ENCODE results near the gene PYROXD2.
A peak's percentile ranks its signal among the peaks of the same experiment; 100 is the strongest.

The PYROXD2 gene

DNA sequence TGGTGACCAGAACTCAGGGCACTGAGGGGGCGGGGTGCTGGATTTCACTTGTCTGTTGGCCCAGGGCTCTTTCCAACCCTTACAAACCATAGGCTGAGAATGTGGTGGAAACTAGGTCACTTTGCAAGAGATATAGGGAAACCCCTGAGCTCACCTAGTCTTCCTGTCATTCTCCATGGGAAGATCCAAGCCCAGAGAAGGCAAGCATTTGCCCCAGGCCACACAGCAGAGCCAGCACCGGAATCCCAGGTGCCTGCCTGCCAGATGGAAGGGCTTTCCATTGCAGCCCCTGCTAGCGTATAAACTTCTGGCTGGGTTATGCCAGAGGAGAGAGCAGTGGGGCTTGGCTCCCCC is 427 bp downstream of the PYROXD2 start:
- H3K4me3 ChIP-seq (ENCODE audit: low read depth, low read length) = peak overlapping the region; percentile 64
- peaks cover 5% of the 10 kb centered on the region for H3K4me1 ChIP-seq
- TF ChIP-seq, protein P1, sequence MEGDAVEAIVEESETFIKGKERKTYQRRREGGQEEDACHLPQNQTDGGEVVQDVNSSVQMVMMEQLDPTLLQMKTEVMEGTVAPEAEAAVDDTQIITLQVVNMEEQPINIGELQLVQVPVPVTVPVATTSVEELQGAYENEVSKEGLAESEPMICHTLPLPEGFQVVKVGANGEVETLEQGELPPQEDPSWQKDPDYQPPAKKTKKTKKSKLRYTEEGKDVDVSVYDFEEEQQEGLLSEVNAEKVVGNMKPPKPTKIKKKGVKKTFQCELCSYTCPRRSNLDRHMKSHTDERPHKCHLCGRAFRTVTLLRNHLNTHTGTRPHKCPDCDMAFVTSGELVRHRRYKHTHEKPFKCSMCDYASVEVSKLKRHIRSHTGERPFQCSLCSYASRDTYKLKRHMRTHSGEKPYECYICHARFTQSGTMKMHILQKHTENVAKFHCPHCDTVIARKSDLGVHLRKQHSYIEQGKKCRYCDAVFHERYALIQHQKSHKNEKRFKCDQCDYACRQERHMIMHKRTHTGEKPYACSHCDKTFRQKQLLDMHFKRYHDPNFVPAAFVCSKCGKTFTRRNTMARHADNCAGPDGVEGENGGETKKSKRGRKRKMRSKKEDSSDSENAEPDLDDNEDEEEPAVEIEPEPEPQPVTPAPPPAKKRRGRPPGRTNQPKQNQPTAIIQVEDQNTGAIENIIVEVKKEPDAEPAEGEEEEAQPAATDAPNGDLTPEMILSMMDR (IDR thresholded peaks at IDR 0.05; ENCODE audit: low read depth, low read length) = no peak
- H3K9me3 ChIP-seq = no peaks in the 10 kb centered on the region
- H3K36me3 ChIP-seq = no peaks in the 10 kb centered on the region
- DNase-seq = no peak
- H3K27me3 ChIP-seq = no peaks in the 10 kb centered on the region

GRCh38 chr10:98411768-98412167 is 3.2 kb downstream of the PYROXD2 start:
- TF ChIP-seq, protein P1 (IDR thresholded peaks at IDR 0.05; ENCODE audit: low read depth, low read length) = no peak
- no peak overlapping the region for H3K4me3 ChIP-seq (ENCODE audit: low read depth, low read length)
- no peaks in the 10 kb centered on the region for H3K9me3 ChIP-seq
- no peaks in the 10 kb centered on the region for H3K27me3 ChIP-seq
- DNase-seq = no peak
- H3K4me1 ChIP-seq = peaks cover 5% of the 10 kb centered on the region
- H3K36me3 ChIP-seq = no peaks in the 10 kb centered on the region

DNA sequence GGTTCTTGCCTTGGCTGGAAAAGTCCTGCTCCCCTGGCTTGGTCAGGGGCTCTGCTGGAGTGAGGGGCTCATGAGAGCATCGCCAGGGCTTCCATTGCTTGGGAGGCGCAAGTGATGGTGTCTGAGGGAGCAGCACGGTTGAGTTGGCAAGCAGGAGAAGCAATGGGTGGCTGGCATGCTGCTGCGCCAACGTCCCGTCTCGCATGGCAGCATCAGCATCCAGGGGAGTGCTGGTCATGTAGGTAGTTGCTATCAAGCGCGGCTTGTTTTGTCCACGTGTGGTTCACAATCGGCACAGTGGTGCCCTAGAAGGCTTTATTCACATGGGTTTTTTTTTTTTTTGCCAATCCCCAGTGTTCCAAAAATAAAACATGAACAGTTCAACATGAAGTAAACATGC is 3.8 kb downstream of the PYROXD2 start:
- TF ChIP-seq, protein P1 (IDR thresholded peaks at IDR 0.05; ENCODE audit: low read depth, low read length) = no peak

DNA sequence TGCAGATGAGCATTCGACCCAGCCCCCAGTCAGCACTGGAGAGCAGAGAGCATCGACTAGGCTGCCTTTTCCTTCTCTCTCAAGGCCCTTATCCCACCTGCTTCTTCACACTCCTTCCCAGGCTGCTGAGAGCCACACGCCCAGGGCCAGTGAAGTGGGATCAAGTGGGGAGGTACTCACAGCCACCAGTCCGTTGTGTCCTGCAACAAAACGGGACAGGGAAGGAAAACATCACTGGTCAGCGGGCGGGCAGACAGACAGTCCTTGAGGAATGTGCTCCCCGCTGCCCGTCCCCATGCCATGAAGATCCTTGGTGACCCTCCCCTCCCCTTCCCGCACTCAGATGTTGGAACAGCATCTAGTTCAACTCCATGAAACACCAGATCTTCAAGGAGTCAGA is 4.2 kb downstream of the PYROXD2 start:
- Histone ChIP-seq H3K27me3 (no peaks in the 10 kb centered on the region), H3K9me3 (no peaks in the 10 kb centered on the region), H3K4me3 (ENCODE audit: low read depth, low read length) (no peak overlapping the region), H3K36me3 (no peaks in the 10 kb centered on the region), H3K4me1 (peaks cover 5% of the 10 kb centered on the region)
- no peak for DNase-seq
- TF ChIP-seq, protein P1 (IDR thresholded peaks at IDR 0.05; ENCODE audit: low read depth, low read length) = no peak

More for the DNA sequence above, 3.8 kb downstream of the PYROXD2 start:
- Histone ChIP-seq H3K36me3 (no peaks in the 10 kb centered on the region), H3K27me3 (no peaks in the 10 kb centered on the region), H3K4me1 (peaks cover 5% of the 10 kb centered on the region), H3K4me3 (ENCODE audit: low read depth, low read length) (no peak overlapping the region), H3K9me3 (no peaks in the 10 kb centered on the region)
- no peak for DNase-seq

DNA sequence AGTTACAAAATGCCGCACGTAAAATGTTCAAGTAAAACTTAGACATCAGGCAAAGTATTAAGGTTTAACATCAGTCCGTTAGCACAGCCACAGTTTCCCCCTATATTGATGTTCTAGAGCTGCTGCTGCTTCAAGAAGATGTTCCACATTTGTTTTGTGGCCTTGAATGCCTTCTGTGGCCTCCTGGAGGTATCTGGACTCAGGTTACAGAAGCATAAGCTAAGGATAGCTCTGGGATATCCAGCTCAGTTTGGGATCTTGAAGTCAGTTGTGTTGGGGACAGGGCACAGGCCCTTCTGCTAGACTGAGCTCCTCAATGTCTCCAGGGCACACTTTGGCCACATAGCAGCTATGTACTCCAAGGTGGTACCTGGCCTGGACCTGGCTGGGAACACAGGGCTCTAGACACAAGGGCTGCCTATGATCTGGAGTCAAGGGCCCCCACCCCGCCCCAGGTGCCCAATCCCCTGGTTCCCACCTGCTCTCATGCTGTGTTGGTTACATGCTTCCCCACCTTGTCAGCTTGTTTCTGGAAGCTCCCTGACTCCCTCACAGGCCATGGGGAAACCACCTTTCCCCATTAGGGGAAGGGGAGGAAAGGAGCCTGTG is 4.7 kb downstream of the PYROXD2 start:
- Histone ChIP-seq H3K9me3 (no peaks in the 10 kb centered on the region), H3K27me3 (no peaks in the 10 kb centered on the region), H3K36me3 (no peaks in the 10 kb centered on the region), H3K4me3 (ENCODE audit: low read depth, low read length) (no peak overlapping the region), H3K4me1 (peaks cover 2% of the 10 kb centered on the region)
- TF ChIP-seq, protein P1 (IDR thresholded peaks at IDR 0.05; ENCODE audit: low read depth, low read length) = no peak
- DNase-seq = no peak

DNA sequence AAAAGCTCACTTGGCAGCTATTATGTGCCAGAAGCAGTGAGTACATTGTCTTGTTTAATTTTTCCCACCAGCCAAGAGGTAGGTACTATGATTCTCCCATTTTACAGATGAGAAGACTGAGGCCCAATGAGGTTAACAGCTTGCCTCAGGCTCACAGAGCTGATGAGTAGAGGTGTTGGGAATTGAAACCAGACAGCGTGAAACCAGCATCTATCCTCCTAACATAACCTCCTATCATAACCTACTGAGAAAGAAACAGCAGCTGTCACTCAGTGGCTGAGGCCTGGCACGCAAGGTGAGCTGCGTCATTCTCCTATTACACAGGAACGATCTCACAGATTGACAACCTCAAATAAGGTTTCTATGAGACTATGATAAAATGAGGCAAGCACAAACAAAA is 6.2 kb downstream of the PYROXD2 start:
- Histone ChIP-seq H3K4me1 (no peaks in the 10 kb centered on the region; the same call in 1 of the 2 replicates), H3K27me3 (no peaks in the 10 kb centered on the region), H3K9me3 (no peaks in the 10 kb centered on the region), H3K36me3 (no peaks in the 10 kb centered on the region), H3K4me3 (ENCODE audit: low read depth, low read length) (no peak overlapping the region)
- no peak for DNase-seq
- TF ChIP-seq, protein P1 (IDR thresholded peaks at IDR 0.05; ENCODE audit: low read depth, low read length) = no peak
